K562 (cell line): ENCODE results near the gene ANAPC4. TPM values are rescaled to one million over a fixed set of nuclear protein-coding genes. Genes with fewer than 3 reads are reported as not detected.

Experiments
- ATAC-seq: fragments of 200-7000 bp; cut with Tn5 transposase; 3 replicates; pipeline ENCODE4 v1.9.1; 2020; ENCODE audit warnings: moderate library complexity
- BruUV-seq: library from RNA; stranded (reverse); fragments of 400-500 nt; replicated peaks from 2 replicates; lab custom pipeline; 2021; lab: Mats Ljungman, UMichigan
- CTCF ChIA-PET: fragments of 300-600 bp; formaldehyde crosslinking; extraction: SDS; loops from one replicate; lab custom pipeline; 2021; ENCODE audit warnings: low intra/inter-chr PET ratio; lab: Yijun Ruan, JAX
- POLR2A ChIA-PET: fragments of 300-600, 350-650 bp; sonication (Branson Sonifier 250); formaldehyde crosslinking; extraction: SDS; loops from one replicate; lab custom pipeline; 2021; ENCODE audit warnings: antibody characterized with exemption, inconsistent platforms; lab: Yijun Ruan, JAX
- DNase-seq, 4 experiments: peaks; one replicate each; pipeline versions ENCODE4 v3.0.0 to v3.0.0-alpha.2; 2011 to 2018; ENCODE audit warnings: low spot score in 3 of 4, mixed read lengths in 3 of 4; ENCODE audit errors: extremely low read depth in 1 of 4
- FAIRE-seq: peaks from 2 replicates; lab custom pipeline; 2011; peaks lifted over from hg19 to GRCh38; lab: Jason Lieb, UNC
- H2AFZ ChIP-seq: 2 replicates; pipeline ENCODE4 v1.6.0; 2011; ENCODE audit warnings: low read depth, low read length, control low read depth, inconsistent platforms
- H3K27ac ChIP-seq: fragments of 200-600 bp; 3 replicates; pipeline ENCODE4 v1.8.0; 2011; ENCODE audit warnings: low read depth, mild to moderate bottlenecking, control low read depth, inconsistent platforms, low read length, moderate library complexity, mixed read lengths; ENCODE audit errors: extremely low read depth
- H3K27me3 ChIP-seq, 2 experiments: fragments of 300-600 bp in 1 of 2; 2 replicates in 1 of 2; 3 replicates in 1 of 2; pipeline versions ENCODE4 v1.6.0 to v1.8.0; 2011; ENCODE audit warnings: inconsistent platforms in 2 of 2, low read length in 2 of 2, mild to moderate bottlenecking in 1 of 2, mixed read lengths in 1 of 2, moderate library complexity in 1 of 2; ENCODE audit not compliant: control insufficient read depth in 2 of 2, insufficient read depth in 2 of 2
- H3K36me3 ChIP-seq: fragments of 300-600 bp; 3 replicates; pipeline ENCODE4 v1.8.0; 2011; ENCODE audit warnings: mild to moderate bottlenecking, low read length, inconsistent platforms; ENCODE audit not compliant: control insufficient read depth, insufficient read depth
- H3K4me1 ChIP-seq, 2 experiments: fragments of 200-600 bp in 1 of 2; replicated peaks in 1 of 2; 2 replicates in 1 of 2; 3 replicates in 1 of 2; pipeline versions ENCODE4 v1.5.1 to v1.8.0; 2011; ENCODE audit warnings: inconsistent platforms in 2 of 2, low read length in 2 of 2, mild to moderate bottlenecking in 1 of 2, mixed read lengths in 1 of 2, moderate library complexity in 1 of 2; ENCODE audit not compliant: control insufficient read depth in 2 of 2, insufficient read depth in 2 of 2
- H3K4me2 ChIP-seq: 2 replicates; pipeline ENCODE4 v1.6.1; 2011; ENCODE audit warnings: low read length, control low read depth, inconsistent platforms, mixed read lengths; ENCODE audit not compliant: insufficient read depth
- H3K4me3 ChIP-seq: fragments of 200-600 bp; sonication (generic), shearing (Covaris generic); 2 replicates; pipeline ENCODE4 v1.5.1; 2016; ENCODE audit warnings: control low read depth, inconsistent platforms
- H3K79me2 ChIP-seq: fragments of 200-600 bp; 3 replicates; pipeline ENCODE4 v1.8.0; 2011; ENCODE audit warnings: low read length, inconsistent platforms; ENCODE audit not compliant: control insufficient read depth, insufficient read depth
- H3K9ac ChIP-seq, 2 experiments: 2 replicates each; pipeline versions ENCODE4 v1.6.0 to v1.6.1; 2011; ENCODE audit warnings: low read depth in 2 of 2, low read length in 2 of 2, control low read depth in 1 of 2, inconsistent platforms in 1 of 2, mild to moderate bottlenecking in 1 of 2, mixed read lengths in 1 of 2; ENCODE audit not compliant: insufficient read depth in 1 of 2
- H3K9me1 ChIP-seq: one replicate; pipeline ENCODE4 v1.6.0; 2011; ENCODE audit warnings: inconsistent platforms, mild to moderate bottlenecking, low read length, moderate library complexity; ENCODE audit not compliant: control insufficient read depth, insufficient read depth
- H3K9me3 ChIP-seq: replicated peaks from 2 replicates; pipeline ENCODE4 v1.5.1; 2011; ENCODE audit warnings: low read depth, low read length, inconsistent platforms; ENCODE audit not compliant: control insufficient read depth, insufficient read depth
- H4K20me1 ChIP-seq: replicated peaks from 2 replicates; pipeline ENCODE4 v1.6.1; 2011; ENCODE audit warnings: low read length, inconsistent platforms, mixed read lengths; ENCODE audit not compliant: control insufficient read depth, insufficient read depth
- EGR1 ChIP-seq: fragments of 450-650 bp; conservative IDR thresholded peaks from 2 replicates; pipeline ENCODE4 v1.6.1; 2017; ENCODE audit warnings: mild to moderate bottlenecking
- HES1 ChIP-seq: fragments of 450-650 bp; IDR thresholded peaks from 2 replicates; pipeline ENCODE4 v1.6.1; 2016; ENCODE audit warnings: low read depth, mild to moderate bottlenecking, moderate library complexity
- MEIS2 ChIP-seq: fragments of 450-650 bp; IDR thresholded peaks from 2 replicates; pipeline ENCODE4 v1.6.1; 2014; ENCODE audit warnings: mild to moderate bottlenecking; ENCODE audit not compliant: partially characterized antibody
- NCOA1 ChIP-seq: fragments of 450-650 bp; IDR thresholded peaks from 2 replicates; pipeline ENCODE4 v1.6.1; 2016; ENCODE audit warnings: low read depth
- NCOA2 ChIP-seq, 2 experiments: fragments of 450-650 bp; IDR thresholded peaks; 2 replicates each; pipeline ENCODE4 v1.6.1; 2018; ENCODE audit warnings: mild to moderate bottlenecking in 2 of 2, moderate library complexity in 1 of 2; ENCODE audit not compliant: partially characterized antibody in 2 of 2
- NCOR1 ChIP-seq: fragments of 450-650 bp; IDR thresholded peaks from 2 replicates; pipeline ENCODE4 v1.6.1; 2016; ENCODE audit warnings: mild to moderate bottlenecking, moderate library complexity
- PHF8 ChIP-seq: fragments of 200-600 bp; sonication (generic); IDR thresholded peaks from 2 replicates; pipeline ENCODE4 v1.6.1; 2012; ENCODE audit warnings: mixed run types, mild to moderate bottlenecking, inconsistent platforms, low read length, moderate library complexity, borderline replicate concordance
- TCF3 ChIP-seq: sonication (generic); formaldehyde crosslinking; IDR thresholded peaks from 2 replicates; pipeline ENCODE4 v1.4.0; 2020; ENCODE audit warnings: mild to moderate bottlenecking, missing genetic modification reagents
- ZC3H8 ChIP-seq: fragments of 450-650 bp; IDR thresholded peaks from 2 replicates; pipeline ENCODE4 v1.6.1; 2017
- WGBS: fragments of 100-300 bp; shearing (Covaris generic); methylation state at CpG from one replicate; pipeline ENCODE4 v1.1.6; 2016; ENCODE audit warnings: low coverage, mixed read lengths; ENCODE audit not compliant: insufficient coverage; ENCODE audit errors: missing lambda C conversion rate; 5-methylcytosine and 5-hydroxymethylcytosine counted together
- in situ Hi-C: fragments of 300-500 bp; cut with MboI; formaldehyde crosslinking; loops from 4 replicates; pipeline ENCODE4 v1.15.0; 2018; ENCODE audit warnings: inconsistent platforms, mixed read lengths
- intact Hi-C: fragments of 100-400 bp; cut with micrococcal nuclease; formaldehyde crosslinking; loops from 2 replicates; pipeline ENCODE4 v1.14.2; 2022
- polyA plus RNA-seq, 8 experiments: library from polyadenylated mRNA; depleted of rRNA in 4 of 8; stranded (reverse) in 5 of 8; unstranded in 3 of 8; fragments of >200 nt; fragmentation: Nextera tagmentation in 2 of 8; fragmentation: Illumina TruSeq in 1 of 8; extraction: Ambion mirVana in 2 of 8; extraction: Trizol in 1 of 8; gene quantifications; 2 replicates each; pipeline versions ENCODE4 v1.2.1 to v1.2.3, GENCODE V29; 2011 to 2014; ENCODE audit warnings: inconsistent platforms in 1 of 8, missing spikeins in 1 of 8
- total RNA-seq, 7 experiments: library from RNA; depleted of rRNA in 6 of 7; stranded (reverse); fragments of >200 nt in 6 of 7; fragmentation: Illumina TruSeq in 2 of 7; extraction: Trizol in 2 of 7; gene quantifications; 2 replicates each; pipeline versions ENCODE4 v1.2.1 to v1.2.3, GENCODE V29; 2011 to 2021; ENCODE audit warnings: low replicate concordance in 1 of 7
- TF ChIP-seq, protein P1 (sequence below): fragments of 450-650 bp; IDR thresholded peaks from 2 replicates; pipeline ENCODE4 v1.6.1; 2017; ENCODE audit warnings: antibody characterized with exemption

Gene ANAPC4
- total and polyA plus RNA-seq, 9 of the 15 experiments (the other 6 are each of a cell fraction or from before 2014, with no cell fraction given) = 23.9 to 47.0 (median 31.9) TPM

DNA sequence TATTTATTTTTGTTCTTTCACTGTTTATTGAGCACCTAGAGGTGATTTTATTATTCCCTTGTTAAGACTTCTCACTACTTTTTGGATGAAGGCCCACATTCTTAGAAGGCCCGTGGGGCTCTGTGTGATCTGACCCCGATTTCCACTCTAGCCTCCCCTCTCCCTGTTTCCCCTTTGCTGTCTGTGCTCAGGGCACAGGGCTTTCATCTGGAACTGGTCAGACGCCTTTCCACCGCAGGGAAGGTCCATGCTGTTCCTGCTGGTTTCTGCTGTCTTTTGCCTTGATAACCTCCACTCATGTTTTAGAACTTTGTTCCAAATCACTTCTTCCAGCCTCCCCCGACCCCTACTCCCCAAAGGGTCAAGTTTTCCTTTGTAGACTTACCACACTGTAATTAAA, 31.3 kb upstream of the ANAPC4 start:
- 79% methylated on average over 4 of the region's 5 CpGs for WGBS
- no peaks in the 10 kb centered on the region for H3K27me3 ChIP-seq
- H3K4me3 ChIP-seq = no peak overlapping the region
- peaks cover 12% of the 10 kb centered on the region; the same call in 1 of the 3 replicates for H3K36me3 ChIP-seq
- no peak overlapping the region for H3K27ac ChIP-seq
- H3K4me2 ChIP-seq = no peak overlapping the region
- no peak for ATAC-seq
- H3K4me1 ChIP-seq = no peaks in the 10 kb centered on the region
- ChIA-PET POLR2A (interaction anchor here (1.1 kb wide), 1 partner anchor 9 kb away, joined by 3 read pairs; no protein-coding TSS in a partner anchor), CTCF (no interaction called here)
- H3K9me3 ChIP-seq = no peaks in the 10 kb centered on the region
- no peaks in the 10 kb centered on the region for H4K20me1 ChIP-seq
- no TSS peak for BruUV-seq
- in situ Hi-C loops = no loop called here
- H3K79me2 ChIP-seq = no peaks in the 10 kb centered on the region
- no peak overlapping the region for H2AFZ ChIP-seq
- intact Hi-C loops = no loop called here
- H3K9me1 ChIP-seq = no peaks in the 10 kb centered on the region
- H3K9ac ChIP-seq = no peak overlapping the region
- no peak for FAIRE-seq
- TF ChIP-seq NCOR1 (no peak), MEIS2 (no peak), EGR1 (no peak), TCF3 (CRISPR knock-in tag) (no peak), NCOA1 (no peak), HES1 (no peak), NCOA2 (IDR thresholded peaks at IDR 0.05; ENCODE audit: partially characterized antibody in 2 of 2) (no peak), ZC3H8 (no peak), PHF8 (no peak)
- TF ChIP-seq, protein P1, sequence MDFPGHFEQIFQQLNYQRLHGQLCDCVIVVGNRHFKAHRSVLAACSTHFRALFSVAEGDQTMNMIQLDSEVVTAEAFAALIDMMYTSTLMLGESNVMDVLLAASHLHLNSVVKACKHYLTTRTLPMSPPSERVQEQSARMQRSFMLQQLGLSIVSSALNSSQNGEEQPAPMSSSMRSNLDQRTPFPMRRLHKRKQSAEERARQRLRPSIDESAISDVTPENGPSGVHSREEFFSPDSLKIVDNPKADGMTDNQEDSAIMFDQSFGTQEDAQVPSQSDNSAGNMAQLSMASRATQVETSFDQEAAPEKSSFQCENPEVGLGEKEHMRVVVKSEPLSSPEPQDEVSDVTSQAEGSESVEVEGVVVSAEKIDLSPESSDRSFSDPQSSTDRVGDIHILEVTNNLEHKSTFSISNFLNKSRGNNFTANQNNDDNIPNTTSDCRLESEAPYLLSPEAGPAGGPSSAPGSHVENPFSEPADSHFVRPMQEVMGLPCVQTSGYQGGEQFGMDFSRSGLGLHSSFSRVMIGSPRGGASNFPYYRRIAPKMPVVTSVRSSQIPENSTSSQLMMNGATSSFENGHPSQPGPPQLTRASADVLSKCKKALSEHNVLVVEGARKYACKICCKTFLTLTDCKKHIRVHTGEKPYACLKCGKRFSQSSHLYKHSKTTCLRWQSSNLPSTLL = no peak
- no peak for DNase-seq
